Skeletal muscle cell (primary cell): ENCODE data around the gene DOCK2.
"Not testable (repeated sequence)": the region's sequence is repeated elsewhere in the genome, so short reads cannot be mapped to it uniquely, and the experiment has no call there.

Experiments used
- DNase-seq: peaks from one replicate; pipeline ENCODE4 v3.0.0-alpha.2; 2010; ENCODE audit warnings: low read depth
- H3K4me3 ChIP-seq: 2 replicates; pipeline ENCODE4 v1.5.1; 2011; ENCODE audit warnings: low read depth, mild to moderate bottlenecking, control low read depth, low read length, moderate library complexity

Gene DOCK2

DNA sequence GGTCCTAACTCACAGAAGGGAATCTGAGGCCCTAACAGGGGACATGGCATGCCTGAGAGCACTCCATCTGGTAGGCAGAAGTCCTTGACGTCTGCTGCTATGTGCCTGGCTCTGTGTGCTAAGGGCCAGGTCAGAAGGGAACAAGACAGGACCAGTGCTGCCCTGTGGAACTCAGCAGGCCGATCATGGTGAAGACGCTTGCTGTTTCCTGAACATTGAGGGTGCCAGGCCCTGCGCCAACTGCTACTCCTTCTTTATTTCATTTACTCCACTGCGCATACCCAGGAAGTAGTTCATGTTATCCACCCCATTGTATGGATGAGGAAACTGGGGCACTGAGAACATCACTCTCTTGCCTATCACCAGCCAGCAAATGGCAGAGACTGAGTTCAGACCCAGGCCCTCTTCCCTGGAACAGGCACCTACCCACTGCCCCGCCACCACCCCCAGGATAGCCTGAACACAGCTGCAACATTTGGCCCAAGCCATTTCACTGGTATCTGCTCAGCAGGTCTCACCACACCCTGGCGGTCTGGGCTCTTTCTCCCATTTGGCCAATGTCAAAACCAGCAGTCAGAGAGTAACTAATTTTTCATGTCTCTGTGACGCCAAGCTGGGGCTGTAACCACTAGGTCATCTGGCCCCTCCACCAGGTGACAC, 443.8 kb downstream of the DOCK2 start:
- no peak overlapping the region for H3K4me3 ChIP-seq
- no peak for DNase-seq

DNA sequence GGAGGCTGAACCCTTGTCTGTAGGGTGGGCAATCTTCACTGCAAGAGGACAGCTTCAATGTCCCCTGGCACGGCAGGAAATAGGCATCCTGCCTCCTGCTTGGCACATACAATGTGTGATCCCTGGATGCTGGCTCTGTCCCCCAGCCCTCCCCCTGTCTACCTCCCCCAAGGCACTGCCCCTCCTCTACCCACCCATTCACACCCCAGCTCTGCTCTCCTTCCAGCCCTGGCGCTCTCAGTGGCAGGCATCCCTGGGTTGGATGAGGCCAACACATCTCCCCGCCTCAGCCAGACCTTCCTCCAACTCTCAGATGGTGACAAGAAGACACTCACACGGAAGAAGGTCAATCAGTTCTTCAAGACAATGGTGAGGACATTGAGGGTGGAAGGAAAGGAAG, 444.5 kb downstream of the DOCK2 start:
- H3K4me3 ChIP-seq = no peak overlapping the region
- DNase-seq = no peak

DNA sequence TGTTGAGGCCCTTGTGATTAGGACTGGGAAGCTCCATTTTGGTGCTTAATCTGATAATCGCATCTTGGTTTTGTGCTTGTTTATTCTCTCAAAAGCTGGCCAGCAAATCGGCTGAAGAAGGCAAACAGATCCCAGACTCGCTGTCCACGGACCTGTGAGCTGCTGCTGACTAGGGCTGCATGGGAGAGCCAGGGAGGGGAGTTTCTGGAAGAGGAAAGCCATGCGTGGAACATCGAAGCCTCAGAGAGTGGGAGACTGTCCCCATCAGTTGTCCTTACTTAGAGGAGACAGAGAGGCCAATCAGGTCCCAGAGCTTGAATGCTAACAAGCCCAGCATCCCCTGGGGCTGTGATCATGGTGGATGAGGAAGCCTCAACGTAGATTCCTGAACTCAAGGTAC, 445.6 kb downstream of the DOCK2 start:
- DNase-seq = no peak
- no peak overlapping the region for H3K4me3 ChIP-seq

GRCh38 chr5:170087168-170087817, 450.2 kb downstream of the DOCK2 start:
- no peak for DNase-seq
- H3K4me3 ChIP-seq = no peak overlapping the region

GRCh38 chr5:170092455-170093101, 455.5 kb downstream of the DOCK2 start:
- H3K4me3 ChIP-seq = no peak overlapping the region
- DNase-seq = no peak

DNA sequence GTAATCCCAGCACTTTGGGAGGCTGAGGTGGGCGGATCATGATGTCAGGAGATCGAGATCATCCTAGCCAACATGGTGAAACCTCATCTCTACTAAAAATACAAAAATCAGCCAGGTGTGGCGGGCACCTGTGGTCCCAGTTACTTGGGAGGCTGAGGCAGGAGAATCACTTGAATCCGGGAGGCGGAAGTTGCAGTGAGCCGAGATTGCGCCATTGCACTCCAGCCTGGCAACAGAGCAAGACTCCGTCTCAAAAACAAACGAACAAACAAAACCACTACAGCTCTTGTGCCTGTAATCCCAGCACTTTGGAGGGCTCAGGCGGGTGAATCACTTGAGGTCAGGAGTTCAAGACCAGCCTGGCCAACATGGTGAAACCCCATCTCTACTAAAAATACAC, 457.3 kb downstream of the DOCK2 start:
- not testable (repeated sequence) for H3K4me3 ChIP-seq, DNase-seq

- no peak for DNase-seq
- no peak overlapping the region for H3K4me3 ChIP-seq
These were observed 458.6 kb downstream of the DOCK2 start for GRCh38 chr5:170095646-170096045.

GRCh38 chr5:170097934-170098333, 460.9 kb downstream of the DOCK2 start:
- no peak overlapping the region for H3K4me3 ChIP-seq
- no peak for DNase-seq

- no peak overlapping the region for H3K4me3 ChIP-seq
These were observed 463.2 kb downstream of the DOCK2 start for GRCh38 chr5:170100066-170100943.

DNA sequence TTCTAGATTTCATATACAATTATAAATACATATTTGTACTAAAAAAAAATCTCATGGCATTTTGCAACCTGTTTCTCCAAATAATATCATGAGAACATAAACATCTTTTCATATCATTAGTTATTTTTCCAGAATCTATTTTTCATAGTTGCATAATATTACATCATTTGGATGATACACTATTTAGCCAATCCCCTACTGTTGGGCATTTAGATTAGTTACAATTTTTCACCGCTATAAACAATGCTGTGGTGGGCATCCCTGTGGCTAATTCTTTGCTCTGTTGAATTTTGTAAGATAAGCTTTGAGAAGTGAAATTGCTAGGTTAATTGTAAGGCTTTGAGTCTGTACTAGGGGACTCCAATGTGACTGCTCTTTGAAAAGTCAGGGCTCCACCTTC, 466.4 kb downstream of the DOCK2 start:
- no peak overlapping the region for H3K4me3 ChIP-seq
- no peak for DNase-seq

More at GRCh38 chr5:170100066-170100943, 463.2 kb downstream of the DOCK2 start:
- DNase-seq = peak; percentile 33

DNA sequence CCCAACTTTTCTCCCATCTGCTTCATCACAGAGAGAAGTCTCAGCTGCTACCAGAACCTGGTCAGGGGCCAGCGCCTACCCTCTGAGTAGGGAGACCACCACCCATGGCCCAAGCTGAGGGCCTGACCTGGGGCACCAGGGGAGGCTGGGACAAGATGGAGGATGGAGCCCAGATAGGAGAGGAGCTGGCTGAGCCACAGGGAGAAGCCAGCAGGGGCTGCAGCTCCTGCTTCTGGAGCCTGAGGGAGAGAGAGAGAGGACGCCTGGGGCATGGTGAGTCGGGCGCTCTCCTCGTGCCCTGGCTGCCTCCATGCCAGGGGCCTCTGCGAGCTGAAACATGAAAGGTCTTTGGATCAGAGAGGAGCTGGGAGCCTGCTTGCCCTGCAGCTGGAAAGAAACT, 467.2 kb downstream of the DOCK2 start:
- DNase-seq = no peak
- no peak overlapping the region for H3K4me3 ChIP-seq

DNA sequence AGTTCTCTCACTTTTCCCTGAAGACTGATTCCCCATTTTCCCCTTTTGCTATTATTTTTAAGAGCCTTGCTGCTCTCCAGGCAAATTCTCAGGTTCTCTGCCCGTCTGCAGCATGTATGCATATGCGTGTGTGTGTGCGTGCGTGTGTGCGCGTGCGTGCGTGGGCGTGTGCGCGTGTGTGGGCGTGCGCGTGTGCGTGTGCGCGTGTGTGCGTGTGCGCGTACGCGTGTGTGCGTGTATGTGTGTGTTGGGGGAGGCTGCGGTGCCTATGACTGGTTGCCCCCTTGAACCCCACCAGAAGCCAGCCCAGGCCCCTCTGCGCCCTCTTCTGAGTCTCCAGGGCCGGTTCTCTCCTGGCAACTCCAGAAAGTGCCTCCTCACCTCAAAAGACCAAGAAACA, 467.6 kb downstream of the DOCK2 start:
- H3K4me3 ChIP-seq = no peak overlapping the region

GRCh38 chr5:170105642-170106611, 468.9 kb downstream of the DOCK2 start, which contains the start of gene FOXI1:
TSS of gene FOXI1 (plus strand) at chr5:170105897. CDS start at chr5:170105958, 61 bp downstream.
- DNase-seq = no peak
- H3K4me3 ChIP-seq = no peak within 1 kb of the TSS

More for the DNA sequence above, 467.6 kb downstream of the DOCK2 start:
- no peak for DNase-seq

DNA sequence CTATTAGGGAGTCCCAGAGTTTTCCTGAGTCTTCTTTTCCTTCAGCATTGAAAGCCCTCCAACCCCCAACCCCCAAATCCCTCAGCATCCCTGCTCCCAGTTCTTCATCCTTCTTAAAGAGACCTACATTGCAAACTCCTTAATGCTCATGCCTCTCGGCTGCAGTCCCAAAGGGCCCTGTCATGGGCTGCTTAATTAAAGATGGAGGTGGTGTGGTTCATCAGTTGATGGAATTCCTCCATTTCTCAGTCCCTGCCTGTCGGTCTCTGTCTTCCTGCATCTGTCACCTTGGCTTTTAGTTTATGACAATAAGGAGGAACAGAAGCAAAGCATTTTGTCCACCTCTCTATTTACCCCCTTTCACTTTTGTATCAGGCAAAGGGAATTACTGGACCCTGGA, 470.6 kb downstream of the DOCK2 start:
- no peak overlapping the region for H3K4me3 ChIP-seq
- no peak for DNase-seq

- H3K4me3 ChIP-seq = no peak overlapping the region
- no peak for DNase-seq
These were observed 471.3 kb downstream of the DOCK2 start for GRCh38 chr5:170108266-170108785.

GRCh38 chr5:170109059-170110031, 472.3 kb downstream of the DOCK2 start:
- no peak overlapping the region for H3K4me3 ChIP-seq
- DNase-seq = no peak

GRCh38 chr5:170110403-170111087, 473.5 kb downstream of the DOCK2 start:
- no peak overlapping the region for H3K4me3 ChIP-seq
- no peak for DNase-seq
